H1 (cell line): Measurements from ENCODE around the gene PID1. TPM values are rescaled to one million over a fixed set of nuclear protein-coding genes. Genes with fewer than 3 reads are reported as not detected.

Source experiments
- CTCF ChIA-PET: fragments of 300-600 bp; sonication (Branson Sonifier 250); formaldehyde crosslinking; loops from one replicate; lab custom pipeline; 2021; ENCODE audit not compliant: partially characterized antibody; lab: Charles Lee
- POLR2A ChIA-PET: fragments of 300-600 bp; sonication (Branson Sonifier 250); formaldehyde crosslinking; loops from one replicate; lab custom pipeline; 2021; ENCODE audit warnings: inconsistent platforms; ENCODE audit not compliant: partially characterized antibody; lab: Charles Lee
- DNase-seq, 2 experiments: peaks; one replicate each; pipeline versions ENCODE4 v3.0.0 to v3.0.0-alpha.2; 2010 to 2022; ENCODE audit warnings: low spot score in 2 of 2, low read depth in 1 of 2, mixed read lengths in 1 of 2
- FAIRE-seq: peaks from 2 replicates; lab custom pipeline; 2011; peaks lifted over from hg19 to GRCh38; lab: Jason Lieb, UNC
- H2AFZ ChIP-seq: 2 replicates; pipeline ENCODE4 v1.8.1; 2012; ENCODE audit warnings: low read length, inconsistent platforms
- H2AK5ac ChIP-seq: 2 replicates; pipeline ENCODE4 v1.6.1; 2013; ENCODE audit warnings: low read depth, low read length
- H2BK120ac ChIP-seq: replicated peaks from 2 replicates; pipeline ENCODE3; 2013; ENCODE audit warnings: low read depth, low read length, inconsistent platforms
- H2BK12ac ChIP-seq: 2 replicates; pipeline ENCODE4 v1.6.1; 2013; ENCODE audit warnings: low read depth, low read length
- H2BK15ac ChIP-seq: 2 replicates; pipeline ENCODE4 v1.6.1; 2013; ENCODE audit warnings: low read length
- H2BK20ac ChIP-seq: 2 replicates; pipeline ENCODE4 v1.6.1; 2013; ENCODE audit warnings: low read length
- H2BK5ac ChIP-seq: 2 replicates; pipeline ENCODE4 v1.6.1; 2013; ENCODE audit warnings: low read depth, low read length
- H3K14ac ChIP-seq: 2 replicates; pipeline ENCODE4 v1.6.1; 2013; ENCODE audit warnings: inconsistent platforms; ENCODE audit not compliant: insufficient read length
- H3K18ac ChIP-seq: 2 replicates; pipeline ENCODE4 v1.6.1; 2013; ENCODE audit warnings: low read length; ENCODE audit errors: extremely low read depth
- H3K23ac ChIP-seq: 2 replicates; pipeline ENCODE4 v1.6.1; 2013; ENCODE audit warnings: inconsistent platforms; ENCODE audit not compliant: insufficient read length
- H3K23me2 ChIP-seq: 2 replicates; pipeline ENCODE4 v1.6.1; 2013; ENCODE audit warnings: low read depth, low read length
- H3K27ac ChIP-seq: 2 replicates; pipeline ENCODE4 v1.6.1; 2011; ENCODE audit warnings: low read depth, low read length, inconsistent platforms
- H3K27me3 ChIP-seq, 4 experiments: replicated peaks in 1 of 4; 1 replicate in 1 of 4; 2 replicates in 3 of 4; pipeline versions ENCODE4 v1.6.1 to v1.8.1; 2011 to 2013; ENCODE audit warnings: low read length in 3 of 4, mild to moderate bottlenecking in 3 of 4, inconsistent platforms in 2 of 4, mixed read lengths in 2 of 4, moderate library complexity in 1 of 4; ENCODE audit not compliant: control insufficient read depth in 3 of 4, insufficient read depth in 3 of 4; ENCODE audit errors: extremely low read depth in 1 of 4
- H3K36me3 ChIP-seq, 4 experiments: 2 replicates each; pipeline versions ENCODE4 v1.6.1 to v1.8.1; 2011 to 2013; ENCODE audit warnings: mild to moderate bottlenecking in 4 of 4, low read length in 3 of 4, moderate library complexity in 2 of 4, control low read depth in 1 of 4, inconsistent platforms in 1 of 4; ENCODE audit not compliant: insufficient read depth in 4 of 4, control insufficient read depth in 2 of 4
- H3K4ac ChIP-seq: replicated peaks from 2 replicates; pipeline ENCODE3; 2013; ENCODE audit warnings: low read length, low read depth, mixed read lengths, inconsistent platforms; ENCODE audit not compliant: insufficient read length
- H3K4me1 ChIP-seq, 4 experiments: replicated peaks in 1 of 4; 1 replicate in 1 of 4; 2 replicates in 3 of 4; pipeline versions ENCODE4 v1.6.1 to v1.8.1; 2011 to 2013; ENCODE audit warnings: low read length in 3 of 4, inconsistent platforms in 2 of 4, mixed read lengths in 1 of 4; ENCODE audit not compliant: insufficient read depth in 4 of 4, control insufficient read depth in 3 of 4
- H3K4me2 ChIP-seq, 2 experiments: 2 replicates each; pipeline versions ENCODE4 v1.6.1 to v1.8.1; 2011 to 2013; ENCODE audit warnings: low read depth in 2 of 2, low read length in 2 of 2, control low read depth in 1 of 2, inconsistent platforms in 1 of 2, mild to moderate bottlenecking in 1 of 2; ENCODE audit not compliant: insufficient read depth in 1 of 2
- H3K4me3 ChIP-seq, 4 experiments: fragments of 200-600, 300-600 bp in 1 of 4; sonication (generic), shearing (Covaris generic), sonication (Bioruptor Twin) in 1 of 4; 2 replicates each; pipeline versions ENCODE4 v1.5.1 to v1.8.1; 2011 to 2016; ENCODE audit warnings: low read length in 4 of 4, low read depth in 3 of 4, control low read depth in 2 of 4, inconsistent platforms in 2 of 4, mild to moderate bottlenecking in 2 of 4, mixed read lengths in 1 of 4, moderate library complexity in 1 of 4; ENCODE audit not compliant: insufficient read depth in 2 of 4; ENCODE audit errors: extremely low read depth in 1 of 4
- H3K56ac ChIP-seq: replicated peaks from 2 replicates; pipeline ENCODE3; 2013; ENCODE audit warnings: low read depth, mild to moderate bottlenecking, mixed read lengths, low read length, inconsistent platforms; ENCODE audit not compliant: insufficient read length
- H3K79me1 ChIP-seq: 2 replicates; pipeline ENCODE4 v1.6.1; 2013; ENCODE audit warnings: low read depth, low read length, control low read depth
- H3K79me2 ChIP-seq, 2 experiments: 2 replicates each; pipeline versions ENCODE4 v1.6.1 to v1.8.1; 2012 to 2013; ENCODE audit warnings: low read length in 2 of 2, mild to moderate bottlenecking in 2 of 2, inconsistent platforms in 1 of 2; ENCODE audit not compliant: insufficient read depth in 2 of 2, control insufficient read depth in 1 of 2
- H3K9ac ChIP-seq, 4 experiments: replicated peaks in 1 of 4; 1 replicate in 1 of 4; 2 replicates in 3 of 4; pipeline versions ENCODE4 v1.6.1 to v1.8.1; 2011 to 2013; ENCODE audit warnings: low read depth in 3 of 4, low read length in 3 of 4, control low read depth in 2 of 4, mild to moderate bottlenecking in 2 of 4, moderate library complexity in 2 of 4, inconsistent platforms in 1 of 4; ENCODE audit errors: extremely low read depth in 1 of 4
- H3K9me3 ChIP-seq, 2 experiments: 2 replicates each; pipeline versions ENCODE4 v1.6.1 to v1.8.1; 2012 to 2013; ENCODE audit warnings: mild to moderate bottlenecking in 2 of 2, moderate library complexity in 2 of 2, control low read depth in 1 of 2, inconsistent platforms in 1 of 2, low read depth in 1 of 2, low read length in 1 of 2, mixed read lengths in 1 of 2; ENCODE audit not compliant: insufficient read depth in 2 of 2
- H4K20me1 ChIP-seq, 2 experiments: replicated peaks in 1 of 2; 2 replicates each; pipeline versions ENCODE3 to v1.8.1; 2011 to 2013; ENCODE audit warnings: inconsistent platforms in 2 of 2, low read length in 2 of 2, mild to moderate bottlenecking in 1 of 2; ENCODE audit not compliant: insufficient read depth in 2 of 2, control insufficient read depth in 1 of 2
- H4K5ac ChIP-seq: 2 replicates; pipeline ENCODE4 v1.6.1; 2013; ENCODE audit warnings: low read length, low read depth, mixed read lengths, inconsistent platforms; ENCODE audit not compliant: insufficient read length
- H4K8ac ChIP-seq: 2 replicates; pipeline ENCODE4 v1.8.0; 2013; ENCODE audit warnings: mild to moderate bottlenecking, moderate library complexity, low read length, inconsistent platforms; ENCODE audit not compliant: insufficient read depth; ENCODE audit errors: extremely low read depth
- H4K91ac ChIP-seq: replicated peaks from 2 replicates; pipeline ENCODE3; 2013; ENCODE audit warnings: low read length, mixed read lengths, inconsistent platforms; ENCODE audit not compliant: insufficient read length
- CHD2 ChIP-seq: IDR thresholded peaks from 2 replicates; pipeline ENCODE4 v1.6.1; 2012; ENCODE audit warnings: low read length, improper control_type of control experiment
- POLR2AphosphoS5 ChIP-seq: IDR thresholded peaks from 2 replicates; pipeline ENCODE4 v1.6.1; 2011; ENCODE audit warnings: low read depth, low read length
- SIRT6 ChIP-seq: IDR thresholded peaks from one replicate; pipeline ENCODE4 v1.7.1; 2012; ENCODE audit warnings: low read length, inconsistent platforms
- TBP ChIP-seq: IDR thresholded peaks from 2 replicates; pipeline ENCODE4 v1.6.1; 2011; ENCODE audit warnings: low read depth, low read length, improper control_type of control experiment
- YY1 ChIP-seq: IDR thresholded peaks from 2 replicates; pipeline ENCODE4 v1.6.1; 2011; ENCODE audit warnings: low read depth, mild to moderate bottlenecking, low read length
- WGBS, 2 experiments: shearing (Covaris generic) in 1 of 2; methylation state at CpG; one replicate each; pipeline versions ENCODE4 v1.1.6 to v1.1.7; 2013 to 2015; ENCODE audit warnings: low lambda C conversion rate in 2 of 2, mixed read lengths in 2 of 2, inconsistent platforms in 1 of 2, low coverage in 1 of 2, missing lambda C conversion rate in 1 of 2; ENCODE audit not compliant: insufficient replicate concordance in 2 of 2, insufficient coverage in 1 of 2, insufficient read length in 1 of 2; ENCODE audit errors: extremely low coverage in 1 of 2, missing lambda C conversion rate in 1 of 2; 5-methylcytosine and 5-hydroxymethylcytosine counted together
- polyA plus RNA-seq, 7 experiments: library from polyadenylated mRNA; depleted of rRNA in 3 of 7; stranded (reverse) in 5 of 7; unstranded in 2 of 7; fragments of >200 nt in 5 of 7; fragments of 200-250 nt in 2 of 7; gene quantifications; 1 replicate in 5 of 7; 2 replicates in 1 of 7; 4 replicates in 1 of 7; pipeline versions ENCODE4 v1.2.1 to v1.2.3, GENCODE V29; 2011 to 2013; ENCODE audit warnings: missing spikeins in 2 of 7, mixed read lengths in 2 of 7
- total RNA-seq: library from RNA; stranded (reverse); fragmentation: NEBNext Ultra II Directional; extraction: Animal tissue kit (Norgen Biotek cat#: 25700); gene quantifications from 2 replicates; pipeline ENCODE4 v1.2.1, GENCODE V29; 2021

Gene PID1
- total and polyA plus RNA-seq, 2 of the 8 experiments (the other 6 are each of a cell fraction or from before 2014, with no cell fraction given), result 1.5 to 3.3 TPM

DNA sequence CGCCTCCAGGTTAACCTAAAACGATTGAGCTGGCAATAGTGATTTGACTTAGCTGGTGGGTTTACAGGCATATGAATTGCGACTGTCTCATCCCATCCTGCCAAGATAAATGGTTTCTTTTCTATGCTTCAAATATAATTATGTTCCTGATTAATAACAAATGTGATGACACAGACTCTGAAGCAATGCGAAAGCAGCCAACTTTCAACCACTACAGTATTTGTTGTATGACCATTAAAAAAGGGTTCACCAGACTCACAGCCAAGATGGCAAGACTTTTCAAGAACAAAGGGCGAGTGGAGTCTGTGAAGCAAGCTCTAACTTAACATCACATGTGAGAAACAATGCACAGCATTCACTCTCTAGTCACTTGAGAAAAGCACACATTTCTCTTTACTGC is 186.6 kb downstream of the PID1 start:
- no peak overlapping the region for H3K4me3 ChIP-seq
- no peak overlapping the region for H4K5ac ChIP-seq
- H2AFZ ChIP-seq, result no peak overlapping the region
- CTCF ChIA-PET, result interaction anchor here (0.9 to 1.1 kb wide), 2 partner anchors 11 to 13 kb away, joined by 3 read pairs; no protein-coding TSS in a partner anchor
- H3K23ac ChIP-seq, result no peak overlapping the region
- no peak overlapping the region for H3K4me2 ChIP-seq
- no peak overlapping the region for H2BK5ac ChIP-seq
- H2BK20ac ChIP-seq, result no peak overlapping the region
- no peaks in the 10 kb centered on the region for H3K36me3 ChIP-seq
- no peak for TF ChIP-seq CHD2
- TF ChIP-seq YY1, result no peak
- no peak for TF ChIP-seq POLR2AphosphoS5
- TF ChIP-seq TBP, result no peak
- no peak for TF ChIP-seq SIRT6
- no peak overlapping the region for H3K4ac ChIP-seq
- no peaks in the 10 kb centered on the region for H3K23me2 ChIP-seq
- no peak overlapping the region for H3K27ac ChIP-seq
- no peak overlapping the region for H4K8ac ChIP-seq
- no peak overlapping the region for H3K56ac ChIP-seq
- no peaks in the 10 kb centered on the region for H3K4me1 ChIP-seq
- no peaks in the 10 kb centered on the region for H3K79me2 ChIP-seq
- H4K91ac ChIP-seq, result no peak overlapping the region
- no peaks in the 10 kb centered on the region for H4K20me1 ChIP-seq
- H3K9me3 ChIP-seq, result no peaks in the 10 kb centered on the region
- POLR2A ChIA-PET, result no interaction called here
- H2BK120ac ChIP-seq, result no peak overlapping the region
- no peak overlapping the region for H2AK5ac ChIP-seq
- no peaks in the 10 kb centered on the region for H3K79me1 ChIP-seq
- FAIRE-seq (no peak), DNase-seq (no peak)
- no peak overlapping the region for H2BK12ac ChIP-seq
- H3K27me3 ChIP-seq, result no peaks in the 10 kb centered on the region
- 93% methylated on average over 5 of the region's 5 CpGs; no CpG with 5 or more reads in 1 of the 2 experiments for WGBS, 2 experiments
- H3K9ac ChIP-seq, result no peak overlapping the region
- no peak overlapping the region for H3K14ac ChIP-seq
- H3K18ac ChIP-seq, result no peak overlapping the region
- no peak overlapping the region for H2BK15ac ChIP-seq
